Fibroblast of lung (primary cell): Measurements from ENCODE around the gene GTF2A2. TPM values are rescaled to one million over a fixed set of nuclear protein-coding genes. Genes with fewer than 3 reads are reported as not detected.

Experiments used
- DNase-seq, 2 donors: peaks; one replicate each; pipeline versions ENCODE4 v3.0.0 to v3.0.0-alpha.2; 2010; ENCODE audit warnings: low read depth in 2 of 2
- H2AFZ ChIP-seq: 2 replicates; pipeline ENCODE4 v1.5.1; 2012; ENCODE audit warnings: low read length, control low read depth, inconsistent platforms
- H3K27ac ChIP-seq: 2 replicates; pipeline ENCODE4 v1.5.1; 2011; ENCODE audit warnings: low read length, control low read depth; ENCODE audit not compliant: insufficient read depth
- H3K27me3 ChIP-seq: 2 replicates; pipeline ENCODE4 v1.5.1; 2011; ENCODE audit warnings: mild to moderate bottlenecking, low read length; ENCODE audit not compliant: control insufficient read depth, insufficient read depth
- H3K36me3 ChIP-seq: 2 replicates; pipeline ENCODE4 v1.5.1; 2011; ENCODE audit warnings: low read length; ENCODE audit not compliant: control insufficient read depth, insufficient read depth
- H3K4me1 ChIP-seq: 2 replicates; pipeline ENCODE4 v1.5.1; 2011; ENCODE audit warnings: low read length; ENCODE audit not compliant: control insufficient read depth, insufficient read depth; ENCODE audit errors: extremely low read depth
- H3K4me2 ChIP-seq: 2 replicates; pipeline ENCODE4 v1.5.1; 2011; ENCODE audit warnings: low read length, control low read depth; ENCODE audit not compliant: insufficient read depth; ENCODE audit errors: extremely low read depth
- H3K4me3 ChIP-seq, 4 experiments: fragments of 200-600 bp in 1 of 4; sonication (generic) in 1 of 4; replicated peaks in 1 of 4; 2 replicates each; pipeline ENCODE4 v1.5.1; 2011 to 2016; ENCODE audit warnings: low read length in 4 of 4, low read depth in 3 of 4, mild to moderate bottlenecking in 3 of 4, control low read depth in 2 of 4, inconsistent platforms in 1 of 4, mixed read lengths in 1 of 4; ENCODE audit not compliant: insufficient read depth in 1 of 4; ENCODE audit errors: control extremely low read depth in 1 of 4
- H3K79me2 ChIP-seq: 2 replicates; pipeline ENCODE4 v1.5.1; 2012; ENCODE audit warnings: mild to moderate bottlenecking, low read length, inconsistent platforms; ENCODE audit not compliant: control insufficient read depth, insufficient read depth
- H3K9ac ChIP-seq: 2 replicates; pipeline ENCODE4 v1.5.1; 2011; ENCODE audit warnings: mild to moderate bottlenecking, low read length, control low read depth; ENCODE audit not compliant: insufficient read depth
- H3K9me3 ChIP-seq: 2 replicates; pipeline ENCODE4 v1.5.1; 2012; ENCODE audit warnings: low read depth, low read length; ENCODE audit not compliant: control insufficient read depth, insufficient read depth
- H4K20me1 ChIP-seq: 2 replicates; pipeline ENCODE4 v1.5.1; 2011; ENCODE audit warnings: low read length; ENCODE audit not compliant: control insufficient read depth, insufficient read depth; ENCODE audit errors: extremely low read depth
- EZH2 ChIP-seq: IDR thresholded peaks from 2 replicates; pipeline ENCODE4 v1.5.1; 2012; ENCODE audit warnings: low read length, control low read depth, mild to moderate bottlenecking; ENCODE audit errors: missing control alignments
- polyA plus RNA-seq, 2 donors: library from polyadenylated mRNA; depleted of rRNA in 1 of 2; stranded (reverse) in 1 of 2; unstranded in 1 of 2; fragments of >200 nt; gene quantifications; 2 replicates each; pipeline ENCODE4 v1.2.1, GENCODE V29; 2011 to 2012; ENCODE audit warnings: missing spikeins in 1 of 2
- total RNA-seq: library from RNA; depleted of rRNA; stranded (reverse); fragments of >200 nt; gene quantifications from 2 replicates; pipeline ENCODE4 v1.2.1, GENCODE V29; 2014
- TF ChIP-seq, protein P1 (sequence below), 2 donors: IDR thresholded peaks in 1 of 2; conservative IDR thresholded peaks in 1 of 2; 1 replicate in 1 of 2; 2 replicates in 1 of 2; pipeline ENCODE4 v1.5.1; 2011 to 2012; ENCODE audit warnings: low read length in 2 of 2, control low read depth in 1 of 2, inconsistent platforms in 1 of 2, low read depth in 1 of 2, mild to moderate bottlenecking in 1 of 2

The GTF2A2 gene
- total and polyA plus RNA-seq, 2 donors (not counting 1 experiment from before 2014, with no cell fraction given), result 49.7 to 66.2 TPM

GRCh38 chr15:59676565-59676964, 19.2 kb upstream of the GTF2A2 start:
- H3K4me3 ChIP-seq, result no peak overlapping the region
- H3K9ac ChIP-seq, result no peak overlapping the region
- no peaks in the 10 kb centered on the region for H4K20me1 ChIP-seq
- H3K27me3 ChIP-seq, result no peaks in the 10 kb centered on the region
- H3K9me3 ChIP-seq, result no peaks in the 10 kb centered on the region
- no peak overlapping the region for H3K27ac ChIP-seq
- no peak overlapping the region for H3K4me2 ChIP-seq
- H2AFZ ChIP-seq, result no peak overlapping the region
- no peak for TF ChIP-seq EZH2
- TF ChIP-seq, protein P1, sequence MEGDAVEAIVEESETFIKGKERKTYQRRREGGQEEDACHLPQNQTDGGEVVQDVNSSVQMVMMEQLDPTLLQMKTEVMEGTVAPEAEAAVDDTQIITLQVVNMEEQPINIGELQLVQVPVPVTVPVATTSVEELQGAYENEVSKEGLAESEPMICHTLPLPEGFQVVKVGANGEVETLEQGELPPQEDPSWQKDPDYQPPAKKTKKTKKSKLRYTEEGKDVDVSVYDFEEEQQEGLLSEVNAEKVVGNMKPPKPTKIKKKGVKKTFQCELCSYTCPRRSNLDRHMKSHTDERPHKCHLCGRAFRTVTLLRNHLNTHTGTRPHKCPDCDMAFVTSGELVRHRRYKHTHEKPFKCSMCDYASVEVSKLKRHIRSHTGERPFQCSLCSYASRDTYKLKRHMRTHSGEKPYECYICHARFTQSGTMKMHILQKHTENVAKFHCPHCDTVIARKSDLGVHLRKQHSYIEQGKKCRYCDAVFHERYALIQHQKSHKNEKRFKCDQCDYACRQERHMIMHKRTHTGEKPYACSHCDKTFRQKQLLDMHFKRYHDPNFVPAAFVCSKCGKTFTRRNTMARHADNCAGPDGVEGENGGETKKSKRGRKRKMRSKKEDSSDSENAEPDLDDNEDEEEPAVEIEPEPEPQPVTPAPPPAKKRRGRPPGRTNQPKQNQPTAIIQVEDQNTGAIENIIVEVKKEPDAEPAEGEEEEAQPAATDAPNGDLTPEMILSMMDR (conservative IDR thresholded peaks at IDR 0.05 in 1 of 2, IDR thresholded peaks at IDR 0.05 in 1 of 2; ENCODE audit: low read depth in 1 of 2, low read length in 2 of 2), result no peak
- peaks cover 15% of the 10 kb centered on the region for H3K36me3 ChIP-seq
- no peaks in the 10 kb centered on the region for H3K4me1 ChIP-seq
- H3K79me2 ChIP-seq, result peaks cover 2% of the 10 kb centered on the region
- no peak for DNase-seq

GRCh38 chr15:59674361-59674877, 17.1 kb upstream of the GTF2A2 start:
- Histone ChIP-seq H3K27ac (no peak overlapping the region), H3K9me3 (no peaks in the 10 kb centered on the region), H3K27me3 (no peaks in the 10 kb centered on the region), H3K4me2 (no peak overlapping the region), H3K79me2 (no peaks in the 10 kb centered on the region), H3K9ac (no peak overlapping the region), H3K4me1 (no peaks in the 10 kb centered on the region), H2AFZ (no peak overlapping the region), H4K20me1 (no peaks in the 10 kb centered on the region), H3K36me3 (peaks cover 15% of the 10 kb centered on the region), H3K4me3 (no peak overlapping the region)
- no peak for DNase-seq
- no peak for TF ChIP-seq EZH2
- TF ChIP-seq, protein P1 (conservative IDR thresholded peaks at IDR 0.05 in 1 of 2, IDR thresholded peaks at IDR 0.05 in 1 of 2; ENCODE audit: low read depth in 1 of 2, low read length in 2 of 2), result no peak

- Histone ChIP-seq H3K9ac (no peak overlapping the region), H3K4me2 (no peak overlapping the region), H4K20me1 (no peaks in the 10 kb centered on the region), H3K27ac (no peak overlapping the region), H3K27me3 (no peaks in the 10 kb centered on the region), H3K36me3 (peaks cover 5% of the 10 kb centered on the region), H3K4me1 (no peaks in the 10 kb centered on the region), H2AFZ (no peak overlapping the region), H3K4me3 (no peak overlapping the region), H3K79me2 (no peaks in the 10 kb centered on the region), H3K9me3 (no peaks in the 10 kb centered on the region)
- no peak for TF ChIP-seq EZH2
- TF ChIP-seq, protein P1 (conservative IDR thresholded peaks at IDR 0.05 in 1 of 2, IDR thresholded peaks at IDR 0.05 in 1 of 2; ENCODE audit: low read depth in 1 of 2, low read length in 2 of 2), result no peak
- DNase-seq, result no peak
Measured at GRCh38 chr15:59668556-59668955, 11.2 kb upstream of the GTF2A2 start.
